GM21825 (cell line): Measurements from ENCODE around the gene SLC35C1.

Source experiments
- ATAC-seq: cut with Tn5 transposase; IDR thresholded peaks from one replicate; pipeline ENCODE4 v1.9.1; 2021; ENCODE audit warnings: mild to moderate bottlenecking, moderate library complexity; ENCODE audit not compliant: unreplicated experiment

SLC35C1 gene

DNA sequence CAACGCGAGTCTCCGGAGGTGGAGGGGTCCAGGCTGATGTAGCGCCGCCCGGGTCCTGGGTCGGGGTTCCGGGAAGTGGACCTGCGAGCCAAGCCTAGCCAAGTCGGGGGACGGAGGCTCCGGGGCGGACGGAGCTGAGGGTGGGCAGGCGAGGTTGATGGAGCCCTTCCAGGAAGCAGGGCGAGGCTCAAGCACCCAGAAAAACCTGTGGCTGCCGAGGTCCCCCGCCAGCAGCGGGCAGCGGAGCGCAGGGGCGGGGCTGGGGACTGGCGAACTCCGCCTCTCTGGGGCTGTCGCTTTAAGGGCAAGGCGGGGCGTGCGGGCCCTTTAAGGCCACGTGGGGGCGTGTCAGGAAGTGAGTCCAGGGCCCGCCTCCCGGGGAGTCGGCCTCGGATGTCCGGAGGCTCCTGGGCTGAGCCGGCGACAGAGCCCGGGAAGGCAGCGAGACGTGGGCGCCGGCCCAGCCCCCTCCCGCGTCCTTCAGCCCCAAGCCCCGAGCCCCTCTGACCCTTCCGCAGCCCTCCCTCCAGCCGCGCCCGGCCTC, at the start of gene SLC35C1:
TSS of gene SLC35C1 (plus strand) at position 389 of the 544 bp plus-strand sequence. CDS start 653 bp downstream, outside the sequence.
- ATAC-seq = peak; percentile 92

GRCh38 chr11:45755281-45755859, 49.6 kb upstream of the SLC35C1 start:
- ATAC-seq = no peak

- ATAC-seq = no peak
Measured at GRCh38 chr11:45756384-45757010, 48.5 kb upstream of the SLC35C1 start.

GRCh38 chr11:45757672-45758071, 47.3 kb upstream of the SLC35C1 start:
- ATAC-seq = no peak

GRCh38 chr11:45761659-45762058, 43.3 kb upstream of the SLC35C1 start:
- no peak for ATAC-seq

- no peak for ATAC-seq
Measured at GRCh38 chr11:45765107-45765668, 39.8 kb upstream of the SLC35C1 start.

DNA sequence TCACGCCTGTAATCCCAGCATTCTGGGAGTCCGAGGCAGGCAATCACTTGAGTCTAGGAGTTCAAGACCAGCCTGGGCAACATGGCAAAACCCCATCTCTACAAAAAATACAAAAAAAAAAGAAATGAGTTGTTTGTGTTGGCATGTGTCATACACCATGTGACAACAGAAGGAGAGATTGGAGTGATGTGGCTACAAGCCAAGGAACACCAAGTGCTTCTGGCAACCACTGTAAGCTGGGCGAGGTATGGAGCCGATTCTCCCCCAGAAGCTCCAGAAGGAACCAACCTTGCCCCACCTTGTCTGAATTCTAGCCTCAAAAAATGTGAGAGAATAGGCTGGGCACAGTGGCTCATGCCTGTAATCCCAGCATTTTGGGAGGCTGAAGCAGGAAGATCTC, 39.1 kb upstream of the SLC35C1 start:
- no peak for ATAC-seq

- no peak for ATAC-seq
Measured at GRCh38 chr11:45766469-45766868, 38.5 kb upstream of the SLC35C1 start.

DNA sequence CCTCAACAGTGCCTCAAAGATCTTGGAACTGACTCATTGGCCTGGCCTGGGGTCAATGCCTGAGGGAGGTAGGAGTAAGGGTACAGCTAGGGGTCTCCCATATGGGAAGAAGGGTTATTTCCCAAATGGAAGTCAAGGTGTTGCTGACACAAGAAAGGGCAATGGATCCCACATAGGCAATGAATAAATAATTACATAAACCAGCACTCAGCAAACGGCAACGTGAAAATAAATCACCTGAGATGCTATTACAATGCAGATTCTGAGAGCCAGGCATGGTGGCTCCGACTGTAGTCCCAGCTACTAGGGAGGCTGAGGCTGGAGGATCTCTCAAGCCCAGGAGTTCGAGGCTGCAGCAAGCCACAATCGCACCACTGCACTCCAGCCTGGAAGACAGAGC, 36.5 kb upstream of the SLC35C1 start:
- ATAC-seq = no peak

- ATAC-seq = no peak
Measured at GRCh38 chr11:45769960-45770359, 35.0 kb upstream of the SLC35C1 start.

DNA sequence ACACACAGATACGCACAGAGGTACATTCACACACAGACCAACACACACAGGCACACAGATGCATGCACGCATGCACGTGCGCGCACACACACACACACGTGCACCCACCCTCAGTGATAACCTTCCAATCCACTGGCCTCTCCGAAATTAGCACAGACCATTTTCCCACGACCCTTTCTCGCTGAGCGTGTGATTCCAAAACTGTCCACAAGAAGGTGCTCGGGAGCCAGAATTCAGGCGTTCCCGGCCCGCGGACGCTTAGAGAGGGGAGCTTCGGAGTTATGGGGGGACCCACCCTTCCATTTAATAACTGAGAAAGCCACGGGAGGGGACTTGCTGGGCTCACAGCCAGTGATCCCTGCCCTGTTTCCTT, 33.8 kb upstream of the SLC35C1 start:
- ATAC-seq = no peak

DNA sequence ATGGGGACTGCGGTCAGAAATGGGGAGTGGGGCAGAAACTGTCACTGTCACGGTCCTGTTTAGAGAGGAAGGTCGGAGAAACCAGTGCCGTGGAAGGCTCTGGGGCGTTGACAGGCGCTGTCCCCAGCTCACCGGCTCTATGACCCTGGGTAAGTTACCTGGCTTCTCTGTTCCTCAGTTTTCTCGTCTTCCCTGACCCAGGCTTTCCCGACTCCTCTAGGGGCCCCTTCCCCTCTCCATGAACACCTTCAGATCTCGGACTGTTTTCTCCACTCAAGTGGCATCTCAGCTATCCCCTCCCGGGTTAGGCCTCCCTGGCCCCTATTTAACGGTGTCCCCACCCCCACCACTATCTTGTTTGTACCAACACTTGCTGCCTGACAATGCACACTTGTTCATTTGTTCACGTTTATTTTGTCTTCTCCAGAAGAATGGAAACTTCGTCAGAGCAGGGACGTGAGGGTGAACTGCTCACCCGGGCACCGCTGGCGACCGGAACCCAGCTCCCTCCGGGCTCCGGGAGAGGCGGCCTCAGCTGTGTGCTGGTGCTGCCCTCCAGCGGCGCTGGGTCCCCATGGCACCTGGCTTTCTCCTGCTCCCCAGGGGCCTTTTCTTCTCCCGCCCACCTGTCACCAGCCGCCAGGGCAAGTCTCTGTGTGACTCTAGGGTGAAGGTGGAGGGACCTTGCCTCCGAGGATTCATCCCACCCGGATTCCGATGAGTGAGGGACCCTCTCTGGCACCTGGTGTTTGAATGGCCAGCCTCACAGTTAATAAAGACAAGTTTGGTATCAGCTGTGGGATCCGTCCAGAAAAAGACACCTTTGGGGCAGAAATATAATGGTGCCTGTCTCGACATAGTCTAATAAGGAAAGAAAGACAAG, 33.1 kb upstream of the SLC35C1 start:
- ATAC-seq = no peak

GRCh38 chr11:45772449-45772774, 32.5 kb upstream of the SLC35C1 start:
- no peak for ATAC-seq

GRCh38 chr11:45772986-45773785, 31.8 kb upstream of the SLC35C1 start:
- no peak for ATAC-seq

GRCh38 chr11:45773786-45774655, 30.9 kb upstream of the SLC35C1 start:
- no peak for ATAC-seq

GRCh38 chr11:45774786-45775185, 30.2 kb upstream of the SLC35C1 start:
- ATAC-seq = no peak

GRCh38 chr11:45777127-45777969, 27.6 kb upstream of the SLC35C1 start:
- no peak for ATAC-seq

- ATAC-seq = no peak
Measured at GRCh38 chr11:45778341-45778740, 26.6 kb upstream of the SLC35C1 start.

GRCh38 chr11:45779602-45780001, 25.3 kb upstream of the SLC35C1 start:
- ATAC-seq = no peak
